Transverse colon (tissue), 3 donors: Measurements from ENCODE around the gene SLC22A23.

Source experiments
- EP300 ChIP-seq: sonication (generic); formaldehyde crosslinking; IDR thresholded peaks from one replicate; pipeline ENCODE4 v1.6.1; 2017; ENCODE audit warnings: antibody characterized with exemption, low read depth
- POLR2A ChIP-seq: fragments of 450-650 bp; IDR thresholded peaks from one replicate; pipeline ENCODE4 v1.6.1; 2016; ENCODE audit warnings: antibody characterized with exemption, mild to moderate bottlenecking, moderate library complexity
- TF ChIP-seq, protein P1 (sequence below), 5 experiments: fragments of 200-600 bp in 3 of 5; fragments of 450-650 bp in 2 of 5; sonication (generic) in 3 of 5; IDR thresholded peaks; 1 replicate in 2 of 5; 2 replicates in 3 of 5; pipeline ENCODE4 v1.5.1; 2016 to 2017; ENCODE audit warnings: antibody characterized with exemption in 5 of 5, inconsistent platforms in 3 of 5, mild to moderate bottlenecking in 2 of 5, moderate library complexity in 1 of 5

DNA sequence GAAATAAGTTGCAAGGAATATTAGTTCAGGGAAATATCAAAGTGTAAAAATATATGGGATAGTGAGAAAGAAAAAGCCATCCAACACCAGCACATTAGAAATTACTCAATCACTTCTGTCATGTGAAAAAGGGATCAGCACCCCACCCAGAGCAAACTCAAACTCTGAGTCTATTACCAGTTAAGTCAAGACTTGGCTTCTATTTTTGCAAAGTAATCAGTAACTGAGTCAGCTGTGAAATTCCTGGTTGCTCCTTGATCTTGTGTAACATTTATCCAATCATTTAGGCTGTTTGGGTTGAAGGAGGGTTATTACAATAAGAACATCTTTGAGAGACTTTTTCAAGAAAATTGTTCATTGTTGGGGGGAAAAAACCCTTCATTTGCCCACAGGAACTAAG lies 51.2 kb downstream of the SLC22A23 start:
- TF ChIP-seq, protein P1, sequence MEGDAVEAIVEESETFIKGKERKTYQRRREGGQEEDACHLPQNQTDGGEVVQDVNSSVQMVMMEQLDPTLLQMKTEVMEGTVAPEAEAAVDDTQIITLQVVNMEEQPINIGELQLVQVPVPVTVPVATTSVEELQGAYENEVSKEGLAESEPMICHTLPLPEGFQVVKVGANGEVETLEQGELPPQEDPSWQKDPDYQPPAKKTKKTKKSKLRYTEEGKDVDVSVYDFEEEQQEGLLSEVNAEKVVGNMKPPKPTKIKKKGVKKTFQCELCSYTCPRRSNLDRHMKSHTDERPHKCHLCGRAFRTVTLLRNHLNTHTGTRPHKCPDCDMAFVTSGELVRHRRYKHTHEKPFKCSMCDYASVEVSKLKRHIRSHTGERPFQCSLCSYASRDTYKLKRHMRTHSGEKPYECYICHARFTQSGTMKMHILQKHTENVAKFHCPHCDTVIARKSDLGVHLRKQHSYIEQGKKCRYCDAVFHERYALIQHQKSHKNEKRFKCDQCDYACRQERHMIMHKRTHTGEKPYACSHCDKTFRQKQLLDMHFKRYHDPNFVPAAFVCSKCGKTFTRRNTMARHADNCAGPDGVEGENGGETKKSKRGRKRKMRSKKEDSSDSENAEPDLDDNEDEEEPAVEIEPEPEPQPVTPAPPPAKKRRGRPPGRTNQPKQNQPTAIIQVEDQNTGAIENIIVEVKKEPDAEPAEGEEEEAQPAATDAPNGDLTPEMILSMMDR (IDR thresholded peaks at IDR 0.05) = no peak
- TF ChIP-seq EP300 = no peak
- no peak for TF ChIP-seq POLR2A
